Measurements from ENCODE around the gene ELOVL6.

DNA sequence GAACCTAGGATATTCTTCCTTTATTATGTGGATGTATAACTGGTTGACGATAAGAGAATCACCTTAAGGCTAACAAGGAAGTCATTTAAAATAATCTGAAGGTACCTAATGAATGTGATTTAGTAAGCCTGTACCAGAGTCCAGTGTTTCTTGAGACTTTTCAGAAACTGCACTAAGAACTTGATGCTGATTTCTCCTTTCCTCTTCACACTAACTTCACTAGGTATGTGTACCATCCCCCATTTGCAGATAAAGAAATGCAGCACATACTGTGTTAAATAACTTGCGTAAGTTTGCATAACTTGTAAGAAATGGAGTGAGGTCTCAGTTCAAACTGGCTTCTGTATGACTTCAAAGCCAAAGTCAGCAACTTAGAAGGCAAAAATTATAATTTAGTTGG lies 63.3 kb downstream of the ELOVL6 start:
- TF ChIP-seq POLR2A (IDR thresholded peaks at IDR 0.05) = no peak
- TF ChIP-seq, protein P1, sequence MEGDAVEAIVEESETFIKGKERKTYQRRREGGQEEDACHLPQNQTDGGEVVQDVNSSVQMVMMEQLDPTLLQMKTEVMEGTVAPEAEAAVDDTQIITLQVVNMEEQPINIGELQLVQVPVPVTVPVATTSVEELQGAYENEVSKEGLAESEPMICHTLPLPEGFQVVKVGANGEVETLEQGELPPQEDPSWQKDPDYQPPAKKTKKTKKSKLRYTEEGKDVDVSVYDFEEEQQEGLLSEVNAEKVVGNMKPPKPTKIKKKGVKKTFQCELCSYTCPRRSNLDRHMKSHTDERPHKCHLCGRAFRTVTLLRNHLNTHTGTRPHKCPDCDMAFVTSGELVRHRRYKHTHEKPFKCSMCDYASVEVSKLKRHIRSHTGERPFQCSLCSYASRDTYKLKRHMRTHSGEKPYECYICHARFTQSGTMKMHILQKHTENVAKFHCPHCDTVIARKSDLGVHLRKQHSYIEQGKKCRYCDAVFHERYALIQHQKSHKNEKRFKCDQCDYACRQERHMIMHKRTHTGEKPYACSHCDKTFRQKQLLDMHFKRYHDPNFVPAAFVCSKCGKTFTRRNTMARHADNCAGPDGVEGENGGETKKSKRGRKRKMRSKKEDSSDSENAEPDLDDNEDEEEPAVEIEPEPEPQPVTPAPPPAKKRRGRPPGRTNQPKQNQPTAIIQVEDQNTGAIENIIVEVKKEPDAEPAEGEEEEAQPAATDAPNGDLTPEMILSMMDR (IDR thresholded peaks at IDR 0.05) = no peak
